NCI-H460 (cell line): ENCODE measurements around the gene NAV2. TPM values are rescaled to one million over a fixed set of nuclear protein-coding genes. Genes with fewer than 3 reads are reported as not detected.

Source experiments
- DNase-seq: peaks from one replicate; pipeline ENCODE4 v3.0.0-alpha.2; 2016; ENCODE audit warnings: low read depth; ENCODE audit errors: extremely low read depth
- total RNA-seq: library from RNA; depleted of rRNA; stranded (reverse); fragments of >200 nt; shearing (Covaris generic); gene quantifications from 2 replicates; pipeline ENCODE4 v1.2.3, GENCODE V29; 2014

NAV2 gene
- total RNA-seq, 1 experiment from 2014 or later, result 15.6 TPM

GRCh38 chr11:19714387-19715363 lies 2.0 kb downstream of the NAV2 start:
- no peak for DNase-seq

GRCh38 chr11:19715373-19715772 lies 2.7 kb downstream of the NAV2 start:
- no peak for DNase-seq

GRCh38 chr11:19718051-19718450 lies 5.4 kb downstream of the NAV2 start:
- DNase-seq, result no peak

- DNase-seq, result no peak
These were observed 6.3 kb downstream of the NAV2 start for GRCh38 chr11:19718951-19719350.

- no peak for DNase-seq
These were observed 7.3 kb downstream of the NAV2 start for GRCh38 chr11:19719960-19720359.

GRCh38 chr11:19721176-19721575 lies 8.5 kb downstream of the NAV2 start:
- DNase-seq, result no peak

GRCh38 chr11:19722702-19723101 lies 10.1 kb downstream of the NAV2 start:
- no peak for DNase-seq

GRCh38 chr11:19723572-19724342 lies 11.1 kb downstream of the NAV2 start:
- no peak for DNase-seq

GRCh38 chr11:19724765-19725164 lies 12.1 kb downstream of the NAV2 start:
- no peak for DNase-seq

- DNase-seq, result no peak
These were observed 12.9 kb downstream of the NAV2 start for GRCh38 chr11:19725379-19726079.

GRCh38 chr11:19727246-19727645 lies 14.6 kb downstream of the NAV2 start:
- DNase-seq, result no peak

- DNase-seq, result no peak
These were observed 15.8 kb downstream of the NAV2 start for GRCh38 chr11:19728436-19728835.

- no peak for DNase-seq
These were observed 16.5 kb downstream of the NAV2 start for GRCh38 chr11:19729141-19729540.

GRCh38 chr11:19730373-19730772 lies 17.7 kb downstream of the NAV2 start:
- no peak for DNase-seq

- no peak for DNase-seq
These were observed 21.5 kb downstream of the NAV2 start for GRCh38 chr11:19734171-19734570.

- DNase-seq, result no peak
These were observed 22.7 kb downstream of the NAV2 start for GRCh38 chr11:19735157-19735908.

- no peak for DNase-seq
These were observed 23.4 kb downstream of the NAV2 start for GRCh38 chr11:19735909-19736498.

- no peak for DNase-seq
These were observed 24.2 kb downstream of the NAV2 start for GRCh38 chr11:19736831-19737230.

GRCh38 chr11:19737575-19737974 lies 24.9 kb downstream of the NAV2 start:
- no peak for DNase-seq

- DNase-seq, result no peak
These were observed 25.5 kb downstream of the NAV2 start for GRCh38 chr11:19738124-19738523.
